GM12878 (cell line): ENCODE results near the gene MKNK1. TPM values are rescaled to one million over a fixed set of nuclear protein-coding genes. Genes with fewer than 3 reads are reported as not detected.

Experiments
- ATAC-seq: fragments of 200-7000 bp; cut with Tn5 transposase; 3 replicates; pipeline ENCODE4 v1.9.1; 2020; ENCODE audit warnings: mild to moderate bottlenecking, moderate library complexity
- BruUV-seq: library from RNA; stranded (reverse); fragments of 400-500 nt; replicated peaks from 2 replicates; lab custom pipeline; 2021; lab: Mats Ljungman, UMichigan
- CTCF ChIA-PET: fragments of 300-600 bp; sonication (Branson Sonifier 250); formaldehyde crosslinking; extraction: SDS; loops from one replicate; lab custom pipeline; 2021; ENCODE audit warnings: inconsistent platforms; lab: Yijun Ruan, JAX
- POLR2A ChIA-PET: fragments of 350-600 bp; formaldehyde crosslinking; extraction: SDS; loops from one replicate; lab custom pipeline; 2021; ENCODE audit warnings: inconsistent platforms; lab: Charles Lee
- RAD21 ChIA-PET: fragments of 300-600 bp; sonication (Branson Sonifier 250); formaldehyde crosslinking; loops from one replicate; lab custom pipeline; 2023; ENCODE audit warnings: antibody characterized with exemption; ENCODE audit not compliant: unreplicated experiment; lab: Charles Lee
- SMC1A ChIA-PET: fragments of 300-600 bp; sonication (Branson Sonifier 250); formaldehyde crosslinking; loops from one replicate; lab custom pipeline; 2023; ENCODE audit not compliant: unreplicated experiment, uncharacterized antibody; lab: Charles Lee
- DNase-seq: peaks from one replicate; pipeline ENCODE4 v3.0.0-alpha.2; 2011; ENCODE audit warnings: low read depth, low spot score
- FAIRE-seq: peaks from 3 replicates; lab custom pipeline; 2011; peaks lifted over from hg19 to GRCh38; lab: Jason Lieb, UNC
- H2AFZ ChIP-seq: 2 replicates; pipeline ENCODE4 v1.6.0; 2011; ENCODE audit warnings: low read depth, low read length, control low read depth; ENCODE audit not compliant: control insufficient read depth
- H3K27ac ChIP-seq: 2 replicates; pipeline ENCODE4 v1.5.1; 2011; ENCODE audit warnings: control low read depth; ENCODE audit not compliant: control insufficient read depth, insufficient read depth
- H3K27me3 ChIP-seq, 2 experiments: replicated peaks in 1 of 2; 2 replicates each; pipeline versions ENCODE4 v1.6.0 to v1.6.1; 2011; ENCODE audit warnings: low read length in 1 of 2; ENCODE audit not compliant: control insufficient read depth in 2 of 2, insufficient read depth in 2 of 2
- H3K36me3 ChIP-seq, 2 experiments: 2 replicates each; pipeline ENCODE4 v1.5.1; 2011; ENCODE audit warnings: low read length in 1 of 2; ENCODE audit not compliant: control insufficient read depth in 2 of 2, insufficient read depth in 2 of 2
- H3K4me1 ChIP-seq: 2 replicates; pipeline ENCODE4 v1.6.1; 2011; ENCODE audit warnings: mild to moderate bottlenecking, low read length, moderate library complexity, mixed read lengths; ENCODE audit not compliant: control insufficient read depth, insufficient read depth
- H3K4me2 ChIP-seq: 2 replicates; pipeline ENCODE4 v1.6.0; 2011; ENCODE audit warnings: control low read depth; ENCODE audit not compliant: control insufficient read depth, insufficient read depth
- H3K4me3 ChIP-seq: fragments of 200-600 bp; sonication (generic); 2 replicates; pipeline ENCODE4 v1.5.1; 2016
- H3K79me2 ChIP-seq: 2 replicates; pipeline ENCODE4 v1.6.0; 2011; ENCODE audit warnings: low read length; ENCODE audit not compliant: control insufficient read depth, insufficient read depth
- H3K9ac ChIP-seq: 2 replicates; pipeline ENCODE4 v1.8.0; 2011; ENCODE audit warnings: low read length, control low read depth, mixed read lengths; ENCODE audit not compliant: control insufficient read depth, insufficient read depth
- H3K9me3 ChIP-seq: replicated peaks from 3 replicates; pipeline ENCODE4 v1.5.1; 2011; ENCODE audit warnings: mild to moderate bottlenecking, low read length; ENCODE audit not compliant: control insufficient read depth, insufficient read depth
- H4K20me1 ChIP-seq: 2 replicates; pipeline ENCODE4 v1.6.0; 2011; ENCODE audit not compliant: control insufficient read depth, insufficient read depth
- WGBS: methylation state at CpG from one replicate; pipeline ENCODE4 v1.1.6; 2016; ENCODE audit warnings: low lambda C conversion rate; ENCODE audit not compliant: insufficient replicate concordance, insufficient coverage; ENCODE audit errors: missing lambda C conversion rate; 5-methylcytosine and 5-hydroxymethylcytosine counted together
- in situ Hi-C: fragments of 300-500 bp; cut with MboI; formaldehyde crosslinking; loops from 9 replicates; pipeline ENCODE4 v1.14.3; 2018; ENCODE audit warnings: mixed read lengths
- intact Hi-C: fragments of 100-400 bp; cut with micrococcal nuclease; formaldehyde crosslinking; loops from one replicate; pipeline ENCODE4 v1.14.2; 2022; ENCODE audit not compliant: unreplicated experiment
- polyA plus RNA-seq, 11 experiments: library from polyadenylated mRNA; depleted of rRNA in 4 of 11; unstranded in 6 of 11; stranded (reverse) in 5 of 11; fragments of >200 nt; fragmentation: Nextera tagmentation in 4 of 11; fragmentation: Illumina TruSeq in 1 of 11; extraction: Ambion mirVana in 4 of 11; extraction: Trizol in 1 of 11; gene quantifications; 1 replicate in 1 of 11; 2 replicates in 10 of 11; pipeline versions ENCODE4 v1.2.1 to v1.2.3, GENCODE V29; 2011 to 2016; ENCODE audit warnings: inconsistent platforms in 2 of 11, missing spikeins in 2 of 11, low read depth in 1 of 11
- total RNA-seq, 4 experiments: library from RNA; depleted of rRNA in 3 of 4; stranded (reverse); fragments of >200 nt in 3 of 4; fragmentation: Illumina TruSeq in 1 of 4; extraction: Trizol in 1 of 4; gene quantifications; 2 replicates each; pipeline versions ENCODE4 v1.2.1 to v1.2.3, GENCODE V29; 2013 to 2021
- TF ChIP-seq, protein P1 (sequence below): fragments of 450-650 bp; IDR thresholded peaks from 2 replicates; pipeline ENCODE4 v1.6.1; 2016; ENCODE audit warnings: mild to moderate bottlenecking, moderate library complexity, borderline replicate concordance
- TF ChIP-seq, protein P2 (sequence below): fragments of 450-650 bp; IDR thresholded peaks from 2 replicates; pipeline ENCODE4 v1.6.1; 2017; ENCODE audit warnings: antibody characterized with exemption, mild to moderate bottlenecking, moderate library complexity

The MKNK1 gene
- total and polyA plus RNA-seq, 10 of the 15 experiments (the other 5 are each of a cell fraction or from before 2014, with no cell fraction given), result 13.7 to 29.9 (median 26.5) TPM

DNA sequence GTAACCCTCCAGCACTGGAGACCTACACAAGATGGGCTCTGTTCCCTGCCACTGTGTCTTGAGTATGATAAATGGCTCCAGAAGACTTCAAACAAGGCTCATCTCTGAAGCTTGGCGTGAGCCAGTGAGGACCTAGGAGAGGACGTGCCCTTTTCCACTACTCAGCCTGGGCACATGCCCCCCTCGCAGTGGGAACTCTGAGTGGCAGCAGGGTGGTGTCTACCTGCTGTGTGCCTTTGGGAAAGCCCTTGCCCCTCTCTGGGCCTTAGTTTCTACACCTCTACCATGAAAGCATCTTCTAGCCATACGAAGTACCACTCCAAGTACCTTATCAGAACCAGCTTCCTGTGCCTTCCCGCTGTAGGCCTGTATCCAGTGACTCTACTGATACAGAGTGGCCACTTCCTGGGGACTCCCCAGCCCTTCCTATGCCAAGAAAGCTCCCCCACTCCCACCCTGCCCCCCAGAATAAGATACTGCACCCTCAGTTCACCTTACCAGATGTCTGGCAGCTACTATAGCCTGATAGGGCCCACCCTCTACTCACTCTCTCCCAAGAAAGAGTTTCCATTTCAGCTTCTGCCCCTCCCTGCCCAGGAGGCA is 15.7 kb upstream of the MKNK1 start:
- H4K20me1 ChIP-seq, result no peaks in the 10 kb centered on the region
- ChIA-PET RAD21 (no interaction called here), POLR2A (interaction anchor here (8.8 kb wide), 1 partner anchor 16 kb away, joined by 124 read pairs; the partner anchor contains the start of gene MKNK1), CTCF (interaction anchor here (1.0 to 1.6 kb wide), 3 partner anchors 16 to 105 kb away, joined by 3 read pairs; partner anchors contain the start of genes ATPAF1 and MKNK1), SMC1A (interaction anchor here (5.7 kb wide), 1 partner anchor 15 kb away, joined by 53 read pairs; the partner anchor contains the start of gene MKNK1)
- H3K9ac ChIP-seq, result no peak overlapping the region
- H3K36me3 ChIP-seq, result no peaks in the 10 kb centered on the region
- in situ Hi-C loops, result no loop called here
- DNase-seq, result no peak
- peaks cover 12% of the 10 kb centered on the region for H3K79me2 ChIP-seq
- H3K4me3 ChIP-seq, result no peak overlapping the region
- WGBS, result 78% methylated on average over 5 of the region's 5 CpGs
- intact Hi-C loops, result loop anchor here (5.0 kb wide), 2 partner anchors 48 to 98 kb away; partner anchors contain the start of genes ATPAF1 and EFCAB14
- H2AFZ ChIP-seq, result no peak overlapping the region
- no peak overlapping the region for H3K4me2 ChIP-seq
- H3K9me3 ChIP-seq, result no peaks in the 10 kb centered on the region
- H3K4me1 ChIP-seq, result peaks cover 27% of the 10 kb centered on the region
- no peaks in the 10 kb centered on the region for H3K27me3 ChIP-seq
- ATAC-seq, result no peak
- no peak for FAIRE-seq
- no peak overlapping the region for H3K27ac ChIP-seq
- no TSS peak for BruUV-seq
- TF ChIP-seq, protein P1, sequence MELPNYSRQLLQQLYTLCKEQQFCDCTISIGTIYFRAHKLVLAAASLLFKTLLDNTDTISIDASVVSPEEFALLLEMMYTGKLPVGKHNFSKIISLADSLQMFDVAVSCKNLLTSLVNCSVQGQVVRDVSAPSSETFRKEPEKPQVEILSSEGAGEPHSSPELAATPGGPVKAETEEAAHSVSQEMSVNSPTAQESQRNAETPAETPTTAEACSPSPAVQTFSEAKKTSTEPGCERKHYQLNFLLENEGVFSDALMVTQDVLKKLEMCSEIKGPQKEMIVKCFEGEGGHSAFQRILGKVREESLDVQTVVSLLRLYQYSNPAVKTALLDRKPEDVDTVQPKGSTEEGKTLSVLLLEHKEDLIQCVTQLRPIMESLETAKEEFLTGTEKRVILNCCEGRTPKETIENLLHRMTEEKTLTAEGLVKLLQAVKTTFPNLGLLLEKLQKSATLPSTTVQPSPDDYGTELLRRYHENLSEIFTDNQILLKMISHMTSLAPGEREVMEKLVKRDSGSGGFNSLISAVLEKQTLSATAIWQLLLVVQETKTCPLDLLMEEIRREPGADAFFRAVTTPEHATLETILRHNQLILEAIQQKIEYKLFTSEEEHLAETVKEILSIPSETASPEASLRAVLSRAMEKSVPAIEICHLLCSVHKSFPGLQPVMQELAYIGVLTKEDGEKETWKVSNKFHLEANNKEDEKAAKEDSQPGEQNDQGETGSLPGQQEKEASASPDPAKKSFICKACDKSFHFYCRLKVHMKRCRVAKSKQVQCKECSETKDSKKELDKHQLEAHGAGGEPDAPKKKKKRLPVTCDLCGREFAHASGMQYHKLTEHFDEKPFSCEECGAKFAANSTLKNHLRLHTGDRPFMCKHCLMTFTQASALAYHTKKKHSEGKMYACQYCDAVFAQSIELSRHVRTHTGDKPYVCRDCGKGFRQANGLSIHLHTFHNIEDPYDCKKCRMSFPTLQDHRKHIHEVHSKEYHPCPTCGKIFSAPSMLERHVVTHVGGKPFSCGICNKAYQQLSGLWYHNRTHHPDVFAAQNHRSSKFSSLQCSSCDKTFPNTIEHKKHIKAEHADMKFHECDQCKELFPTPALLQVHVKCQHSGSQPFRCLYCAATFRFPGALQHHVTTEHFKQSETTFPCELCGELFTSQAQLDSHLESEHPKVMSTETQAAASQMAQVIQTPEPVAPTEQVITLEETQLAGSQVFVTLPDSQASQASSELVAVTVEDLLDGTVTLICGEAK, result no peak
- TF ChIP-seq, protein P2, sequence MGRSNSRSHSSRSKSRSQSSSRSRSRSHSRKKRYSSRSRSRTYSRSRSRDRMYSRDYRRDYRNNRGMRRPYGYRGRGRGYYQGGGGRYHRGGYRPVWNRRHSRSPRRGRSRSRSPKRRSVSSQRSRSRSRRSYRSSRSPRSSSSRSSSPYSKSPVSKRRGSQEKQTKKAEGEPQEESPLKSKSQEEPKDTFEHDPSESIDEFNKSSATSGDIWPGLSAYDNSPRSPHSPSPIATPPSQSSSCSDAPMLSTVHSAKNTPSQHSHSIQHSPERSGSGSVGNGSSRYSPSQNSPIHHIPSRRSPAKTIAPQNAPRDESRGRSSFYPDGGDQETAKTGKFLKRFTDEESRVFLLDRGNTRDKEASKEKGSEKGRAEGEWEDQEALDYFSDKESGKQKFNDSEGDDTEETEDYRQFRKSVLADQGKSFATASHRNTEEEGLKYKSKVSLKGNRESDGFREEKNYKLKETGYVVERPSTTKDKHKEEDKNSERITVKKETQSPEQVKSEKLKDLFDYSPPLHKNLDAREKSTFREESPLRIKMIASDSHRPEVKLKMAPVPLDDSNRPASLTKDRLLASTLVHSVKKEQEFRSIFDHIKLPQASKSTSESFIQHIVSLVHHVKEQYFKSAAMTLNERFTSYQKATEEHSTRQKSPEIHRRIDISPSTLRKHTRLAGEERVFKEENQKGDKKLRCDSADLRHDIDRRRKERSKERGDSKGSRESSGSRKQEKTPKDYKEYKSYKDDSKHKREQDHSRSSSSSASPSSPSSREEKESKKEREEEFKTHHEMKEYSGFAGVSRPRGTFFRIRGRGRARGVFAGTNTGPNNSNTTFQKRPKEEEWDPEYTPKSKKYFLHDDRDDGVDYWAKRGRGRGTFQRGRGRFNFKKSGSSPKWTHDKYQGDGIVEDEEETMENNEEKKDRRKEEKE, result no peak
- TF ChIP-seq, all 136 proteins: peak for 0
